Effector memory CD4-positive, alpha-beta T cell (primary cell): Measurements from ENCODE around the gene RBM47.

Source experiments
- DNase-seq, 3 donors: peaks; one replicate each; pipeline ENCODE4 v3.0.0-alpha.2; 2020
- H3K27ac ChIP-seq: 2 replicates; pipeline ENCODE4 v1.7.0; 2013; ENCODE audit warnings: mild to moderate bottlenecking, low read length, moderate library complexity; ENCODE audit not compliant: insufficient read depth, poor library complexity, severe bottlenecking
- H3K27me3 ChIP-seq: replicated peaks from 2 replicates; pipeline ENCODE4 v1.7.0; 2013; ENCODE audit warnings: mild to moderate bottlenecking, low read length; ENCODE audit not compliant: insufficient read depth, control insufficient read depth, poor library complexity, severe bottlenecking
- H3K36me3 ChIP-seq: 2 replicates; pipeline ENCODE4 v1.7.0; 2013; ENCODE audit warnings: mild to moderate bottlenecking, low read length, moderate library complexity; ENCODE audit not compliant: control insufficient read depth, insufficient read depth
- H3K4me1 ChIP-seq: 2 replicates; pipeline ENCODE4 v1.7.0; 2013; ENCODE audit warnings: low read length, mild to moderate bottlenecking; ENCODE audit not compliant: control insufficient read depth, insufficient read depth, poor library complexity, severe bottlenecking
- H3K4me3 ChIP-seq: 2 replicates; pipeline ENCODE4 v1.7.0; 2013; ENCODE audit warnings: low read length, low read depth, mild to moderate bottlenecking; ENCODE audit not compliant: insufficient read depth, poor library complexity, severe bottlenecking
- H3K9me3 ChIP-seq: 2 replicates; pipeline ENCODE4 v1.7.0; 2013; ENCODE audit warnings: mild to moderate bottlenecking, low read length, moderate library complexity; ENCODE audit not compliant: control insufficient read depth

RBM47 gene

DNA sequence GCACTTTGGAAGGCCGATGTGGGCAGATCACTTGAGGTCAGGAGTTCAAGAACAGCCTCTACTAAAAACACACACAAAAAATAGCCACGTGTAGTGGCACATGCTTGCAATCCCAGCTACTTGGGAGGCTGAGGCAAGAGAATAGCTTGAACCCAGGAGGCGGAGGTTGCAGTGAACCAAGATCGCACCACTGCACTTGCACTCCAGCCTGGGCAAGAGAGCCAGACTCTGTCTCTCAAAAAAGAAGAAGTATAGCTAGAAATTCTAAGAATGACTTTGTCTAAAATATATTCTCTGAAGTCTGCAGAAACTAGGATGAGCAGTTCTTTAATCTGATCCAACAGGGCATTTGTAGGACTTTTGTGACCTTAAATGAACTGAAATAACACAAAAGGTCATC is 17.4 kb downstream of the RBM47 start:
- no peak for DNase-seq
- no peak overlapping the region for H3K4me3 ChIP-seq
- H3K27ac ChIP-seq = no peak overlapping the region
- no peaks in the 10 kb centered on the region for H3K4me1 ChIP-seq
- H3K27me3 ChIP-seq = no peaks in the 10 kb centered on the region
- H3K9me3 ChIP-seq = no peaks in the 10 kb centered on the region
- H3K36me3 ChIP-seq = no peaks in the 10 kb centered on the region

DNA sequence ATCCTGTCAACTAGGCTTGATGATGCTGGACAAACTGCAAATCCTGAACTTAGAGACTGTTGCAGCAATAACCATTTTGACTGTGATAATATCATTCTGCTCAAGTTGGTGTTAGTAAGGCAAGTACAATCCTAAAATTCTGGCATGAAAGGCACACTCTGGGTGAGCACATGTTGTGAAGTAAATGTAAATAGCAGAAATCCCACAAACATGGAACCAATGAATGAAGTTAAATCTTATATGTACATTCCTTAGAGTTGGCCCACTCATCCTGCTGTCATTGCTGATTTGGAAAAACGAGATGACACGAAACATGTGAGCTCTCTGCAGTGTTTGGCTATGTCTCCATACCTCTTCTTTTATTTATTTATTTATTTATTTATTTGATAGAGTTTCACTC is 21.0 kb downstream of the RBM47 start:
- no peak overlapping the region for H3K4me3 ChIP-seq
- no peaks in the 10 kb centered on the region for H3K36me3 ChIP-seq
- H3K4me1 ChIP-seq = no peaks in the 10 kb centered on the region
- H3K9me3 ChIP-seq = no peaks in the 10 kb centered on the region
- H3K27me3 ChIP-seq = no peaks in the 10 kb centered on the region
- H3K27ac ChIP-seq = no peak overlapping the region
- no peak for DNase-seq

DNA sequence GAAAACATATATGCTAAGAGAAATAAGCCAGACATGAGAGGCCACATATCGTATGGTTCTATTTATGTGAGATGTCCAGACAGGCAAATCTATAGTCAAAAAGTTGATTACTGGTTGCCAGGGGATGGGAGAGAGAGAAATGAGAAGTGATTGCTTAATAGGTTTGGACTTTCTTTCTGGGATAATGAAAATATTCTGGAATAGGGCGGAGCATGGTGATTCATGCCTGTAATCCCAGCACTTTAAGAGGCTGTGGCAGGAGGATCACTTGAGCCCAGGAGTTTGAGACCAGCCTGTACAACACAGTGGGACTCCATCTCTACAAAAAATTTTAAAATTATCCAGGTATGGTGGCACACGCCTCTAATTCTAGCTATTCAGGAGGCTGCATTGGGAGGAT is 22.4 kb downstream of the RBM47 start:
- DNase-seq = no peak
- H3K36me3 ChIP-seq = no peaks in the 10 kb centered on the region
- H3K27ac ChIP-seq = no peak overlapping the region
- H3K27me3 ChIP-seq = no peaks in the 10 kb centered on the region
- H3K4me1 ChIP-seq = no peaks in the 10 kb centered on the region
- H3K9me3 ChIP-seq = no peaks in the 10 kb centered on the region
- H3K4me3 ChIP-seq = no peak overlapping the region

DNA sequence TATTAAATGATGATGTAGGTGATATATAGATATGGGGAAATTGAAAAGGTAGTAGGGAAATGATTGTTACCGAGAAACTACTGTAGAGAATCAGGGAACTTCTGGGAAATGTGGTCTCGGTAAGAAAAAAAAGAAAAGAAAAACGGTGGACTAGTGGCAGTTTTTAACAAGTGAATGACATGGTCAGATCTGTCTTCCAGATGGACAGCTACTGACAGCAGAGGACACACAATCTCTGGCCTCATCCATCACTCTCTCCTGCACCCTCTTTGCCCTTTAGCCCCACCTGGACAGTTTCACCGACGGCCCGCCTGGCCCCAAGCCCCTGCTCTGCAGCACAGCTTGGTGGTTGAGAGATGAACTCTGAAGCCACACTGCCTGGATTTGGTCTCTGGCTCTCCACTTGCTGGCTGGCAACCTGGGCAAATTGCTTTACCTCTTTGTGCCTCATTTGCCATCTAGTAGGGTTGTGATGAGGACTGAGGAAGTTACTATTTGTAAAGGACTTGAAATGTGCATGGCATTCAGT is 23.4 kb downstream of the RBM47 start:
- Histone ChIP-seq H3K4me3 (no peak overlapping the region), H3K27me3 (no peaks in the 10 kb centered on the region), H3K36me3 (no peaks in the 10 kb centered on the region), H3K4me1 (no peaks in the 10 kb centered on the region), H3K9me3 (no peaks in the 10 kb centered on the region), H3K27ac (no peak overlapping the region)
- DNase-seq = no peak

DNA sequence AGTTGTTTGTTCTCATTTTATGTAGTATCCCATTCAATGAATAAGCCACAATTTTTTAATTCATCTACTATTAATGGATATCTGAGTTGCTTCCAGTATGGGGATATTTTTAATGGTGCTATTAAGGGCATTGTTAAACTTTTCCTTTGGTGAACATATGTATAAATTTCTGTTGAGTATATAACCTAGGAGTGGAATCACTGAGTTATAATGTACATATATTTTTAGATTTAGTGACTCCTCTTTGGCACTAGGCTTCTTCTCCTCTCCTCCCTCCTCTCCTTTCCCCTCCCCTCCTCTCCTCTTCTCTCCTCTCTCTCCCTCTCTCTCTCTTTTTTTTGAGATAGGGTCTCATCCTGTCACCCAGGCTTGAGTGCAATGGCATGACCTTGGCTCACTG is 26.4 kb downstream of the RBM47 start:
- H3K27ac ChIP-seq = no peak overlapping the region

DNA sequence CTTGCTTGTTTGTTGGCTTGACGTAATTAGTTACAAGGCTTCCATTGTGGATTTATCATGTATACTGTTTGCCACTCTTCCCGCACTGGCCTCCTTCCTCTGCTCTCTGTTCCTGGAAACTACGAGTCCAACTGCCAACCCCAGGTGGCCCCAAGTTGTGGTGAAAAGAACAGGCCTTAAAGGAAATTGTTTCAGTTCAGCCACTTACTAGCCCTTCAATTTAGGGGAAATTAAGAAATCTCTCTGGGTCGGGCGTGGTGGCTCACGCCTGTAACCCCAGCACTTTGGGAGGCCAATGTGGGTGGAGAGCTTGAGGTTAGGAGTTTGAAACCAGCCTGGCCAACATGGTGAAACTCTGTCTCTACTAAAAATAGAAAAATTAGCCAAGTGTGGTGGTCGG is 28.0 kb downstream of the RBM47 start:
- H3K27me3 ChIP-seq = no peaks in the 10 kb centered on the region
- no peaks in the 10 kb centered on the region for H3K9me3 ChIP-seq
- H3K27ac ChIP-seq = no peak overlapping the region
- DNase-seq = no peak
- H3K36me3 ChIP-seq = no peaks in the 10 kb centered on the region
- H3K4me3 ChIP-seq = no peak overlapping the region
- H3K4me1 ChIP-seq = no peaks in the 10 kb centered on the region

More for the DNA sequence above, 26.4 kb downstream of the RBM47 start:
- Histone ChIP-seq H3K9me3 (no peaks in the 10 kb centered on the region), H3K4me3 (no peak overlapping the region), H3K27me3 (no peaks in the 10 kb centered on the region), H3K4me1 (no peaks in the 10 kb centered on the region), H3K36me3 (no peaks in the 10 kb centered on the region)
- DNase-seq = no peak

DNA sequence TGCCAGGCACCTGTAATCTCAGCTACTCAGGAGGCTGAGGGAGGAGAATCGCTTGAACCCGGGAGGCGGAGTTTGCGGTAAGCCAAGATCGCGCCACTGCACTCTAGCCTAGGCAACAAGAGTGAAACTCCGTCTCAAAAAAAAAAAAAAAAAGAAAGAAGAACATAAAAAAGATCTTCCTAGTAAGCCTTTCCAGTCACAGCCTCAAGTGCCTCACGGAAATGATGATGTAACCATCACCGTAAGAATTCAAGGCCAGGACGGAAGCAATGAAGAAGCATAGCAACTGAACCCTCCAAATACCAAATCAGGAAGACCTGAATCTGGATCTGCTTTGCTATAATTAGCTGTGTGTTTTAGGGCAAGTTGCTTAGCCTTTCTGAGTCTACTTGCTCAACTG is 28.8 kb downstream of the RBM47 start:
- Histone ChIP-seq H3K36me3 (no peaks in the 10 kb centered on the region), H3K4me1 (no peaks in the 10 kb centered on the region), H3K4me3 (no peak overlapping the region), H3K27ac (no peak overlapping the region), H3K27me3 (no peaks in the 10 kb centered on the region), H3K9me3 (no peaks in the 10 kb centered on the region)
- DNase-seq = no peak

DNA sequence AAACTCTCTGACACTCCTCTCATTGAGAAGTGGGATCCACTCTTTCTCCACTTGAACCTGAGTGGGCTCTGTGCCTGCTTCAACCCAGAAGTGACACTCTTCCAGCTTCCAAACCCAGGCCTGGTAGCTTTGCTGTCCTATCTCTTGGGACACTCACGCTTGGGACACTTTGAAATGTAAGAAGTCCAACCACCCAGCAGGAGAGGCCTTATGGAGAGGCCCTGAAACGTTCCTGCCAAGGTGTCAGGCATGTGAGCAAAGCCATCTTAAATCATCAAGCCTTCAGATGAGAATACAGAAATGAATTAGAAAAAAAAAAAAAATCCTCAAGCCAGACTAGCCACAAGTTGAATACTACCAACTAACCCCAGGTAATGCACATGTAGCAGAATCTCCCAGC is 30.2 kb downstream of the RBM47 start:
- no peaks in the 10 kb centered on the region for H3K27me3 ChIP-seq
- DNase-seq = no peak
- H3K4me1 ChIP-seq = no peaks in the 10 kb centered on the region
- no peaks in the 10 kb centered on the region for H3K9me3 ChIP-seq
- no peak overlapping the region for H3K27ac ChIP-seq
- H3K4me3 ChIP-seq = no peak overlapping the region
- H3K36me3 ChIP-seq = no peaks in the 10 kb centered on the region

DNA sequence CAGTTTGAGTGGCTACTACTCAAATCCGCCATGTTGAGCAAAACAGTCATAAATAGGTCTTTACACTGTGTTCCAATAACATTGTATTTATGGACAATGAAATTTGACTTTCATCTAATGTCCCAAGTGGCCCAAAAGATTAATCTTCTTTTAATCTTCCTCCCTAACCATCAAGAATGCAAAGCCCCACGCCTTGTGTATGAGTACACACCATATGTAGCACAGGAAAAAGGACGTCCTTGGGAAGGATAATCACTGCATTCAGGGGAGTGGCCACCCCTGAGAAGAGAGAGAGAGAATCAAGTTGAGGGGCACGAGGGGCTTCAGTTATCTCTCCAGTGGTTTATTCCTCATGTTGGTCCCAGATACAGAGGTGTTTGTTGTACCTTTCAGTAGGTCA is 33.1 kb downstream of the RBM47 start:
- DNase-seq = no peak
- Histone ChIP-seq H3K27me3 (no peaks in the 10 kb centered on the region), H3K4me3 (no peak overlapping the region), H3K27ac (no peak overlapping the region), H3K9me3 (no peaks in the 10 kb centered on the region), H3K36me3 (no peaks in the 10 kb centered on the region), H3K4me1 (no peaks in the 10 kb centered on the region)

DNA sequence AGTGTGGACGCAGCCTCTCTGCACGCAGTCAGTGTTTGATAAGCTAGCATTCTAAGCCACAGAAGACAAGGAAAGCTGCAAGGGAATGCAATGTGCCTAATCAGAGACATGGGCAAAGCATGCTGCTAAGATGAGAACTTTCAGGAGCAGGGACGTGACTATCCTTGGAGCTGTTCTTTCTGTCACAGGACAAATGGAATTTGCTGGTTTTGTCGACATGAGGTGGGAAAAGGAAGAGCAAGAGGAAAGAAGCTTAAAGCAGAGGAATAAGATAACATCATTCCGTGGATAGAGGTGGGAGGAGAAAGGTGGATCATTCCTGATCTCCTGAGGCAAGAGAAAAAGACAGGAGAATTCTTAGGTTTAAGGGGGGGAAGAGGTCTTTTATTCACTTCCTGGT is 33.7 kb downstream of the RBM47 start:
- Histone ChIP-seq H3K4me1 (no peaks in the 10 kb centered on the region), H3K9me3 (no peaks in the 10 kb centered on the region), H3K36me3 (no peaks in the 10 kb centered on the region), H3K27me3 (no peaks in the 10 kb centered on the region), H3K27ac (no peak overlapping the region), H3K4me3 (no peak overlapping the region)
- DNase-seq = no peak
